ENCODE measurements around the gene SIDT1.
"Not testable (repeated sequence)": the region's sequence is repeated elsewhere in the genome, so short reads cannot be mapped to it uniquely, and the experiment has no call there.

Gene SIDT1

GRCh38 chr3:113628316-113628715 lies 96.0 kb downstream of the SIDT1 start:
- no peak overlapping the region for H3K9ac ChIP-seq (ENCODE audit: low read depth in 1 of 2, low read length in 2 of 2)
- H3K4me1 ChIP-seq (ENCODE audit: control insufficient read depth in 2 of 2, insufficient read depth in 2 of 2, low read length in 2 of 2): peaks cover 7 to 24% of the 10 kb centered on the region in 2 donors
- H3K27me3 ChIP-seq (ENCODE audit: control insufficient read depth in 2 of 2, insufficient read depth in 2 of 2, low read length in 2 of 2): no peaks in the 10 kb centered on the region
- no peaks in the 10 kb centered on the region for H3K9me3 ChIP-seq (ENCODE audit: control insufficient read depth in 2 of 2, low read length in 2 of 2)
- H3K27ac ChIP-seq (ENCODE audit: low read depth in 2 of 2, low read length in 2 of 2): no peak overlapping the region
- no peak overlapping the region for H3K4me3 ChIP-seq (ENCODE audit: low read length in 2 of 2)
- H3K36me3 ChIP-seq (ENCODE audit: control insufficient read depth in 2 of 2, insufficient read depth in 2 of 2, low read length in 2 of 2): peaks cover 26 to 27% of the 10 kb centered on the region in 2 donors

- Histone ChIP-seq H3K9me3 (ENCODE audit: control insufficient read depth in 2 of 2, low read length in 2 of 2) (no peaks in the 10 kb centered on the region), H3K27me3 (ENCODE audit: control insufficient read depth in 2 of 2, insufficient read depth in 2 of 2, low read length in 2 of 2) (no peaks in the 10 kb centered on the region), H3K27ac (ENCODE audit: low read depth in 2 of 2, low read length in 2 of 2) (no peak overlapping the region), H3K4me1 (ENCODE audit: control insufficient read depth in 2 of 2, insufficient read depth in 2 of 2, low read length in 2 of 2) (peaks cover 7 to 24% of the 10 kb centered on the region in 2 donors), H3K4me3 (ENCODE audit: low read length in 2 of 2) (no peak overlapping the region), H3K9ac (ENCODE audit: low read depth in 1 of 2, low read length in 2 of 2) (no peak overlapping the region), H3K36me3 (ENCODE audit: control insufficient read depth in 2 of 2, insufficient read depth in 2 of 2, low read length in 2 of 2) (peaks cover 22 to 23% of the 10 kb centered on the region in 2 donors)
These were observed 96.4 kb downstream of the SIDT1 start for GRCh38 chr3:113628788-113629187.

GRCh38 chr3:113629584-113630421 lies 97.4 kb downstream of the SIDT1 start:
- Histone ChIP-seq H3K27ac (ENCODE audit: low read depth in 2 of 2, low read length in 2 of 2) (peak overlapping the region; percentile 33 to 40), H3K36me3 (ENCODE audit: control insufficient read depth in 2 of 2, insufficient read depth in 2 of 2, low read length in 2 of 2) (peaks cover 18 to 19% of the 10 kb centered on the region in 2 donors), H3K9ac (ENCODE audit: low read depth in 1 of 2, low read length in 2 of 2) (peak overlapping the region in 1 of 2 donors; percentile 45), H3K4me1 (ENCODE audit: control insufficient read depth in 2 of 2, insufficient read depth in 2 of 2, low read length in 2 of 2) (peaks cover 7 to 27% of the 10 kb centered on the region in 2 donors), H3K27me3 (ENCODE audit: control insufficient read depth in 2 of 2, insufficient read depth in 2 of 2, low read length in 2 of 2) (no peaks in the 10 kb centered on the region), H3K9me3 (ENCODE audit: control insufficient read depth in 2 of 2, low read length in 2 of 2) (no peaks in the 10 kb centered on the region), H3K4me3 (ENCODE audit: low read length in 2 of 2) (peak overlapping the region; percentile 51)

- H3K27ac ChIP-seq (ENCODE audit: low read depth in 2 of 2, low read length in 2 of 2): peak overlapping the region in 1 of 2 donors; percentile 33
These were observed 98.7 kb downstream of the SIDT1 start for GRCh38 chr3:113630956-113631542.

GRCh38 chr3:113631573-113631972 lies 99.2 kb downstream of the SIDT1 start:
- Histone ChIP-seq H3K4me3 (ENCODE audit: low read length in 2 of 2) (no peak overlapping the region), H3K9ac (ENCODE audit: low read depth in 1 of 2, low read length in 2 of 2) (no peak overlapping the region), H3K4me1 (ENCODE audit: control insufficient read depth in 2 of 2, insufficient read depth in 2 of 2, low read length in 2 of 2) (peaks cover 7 to 27% of the 10 kb centered on the region in 2 donors), H3K27ac (ENCODE audit: low read depth in 2 of 2, low read length in 2 of 2) (no peak overlapping the region), H3K36me3 (ENCODE audit: control insufficient read depth in 2 of 2, insufficient read depth in 2 of 2, low read length in 2 of 2) (peaks cover 16 to 18% of the 10 kb centered on the region in 2 donors), H3K27me3 (ENCODE audit: control insufficient read depth in 2 of 2, insufficient read depth in 2 of 2, low read length in 2 of 2) (no peaks in the 10 kb centered on the region), H3K9me3 (ENCODE audit: control insufficient read depth in 2 of 2, low read length in 2 of 2) (no peaks in the 10 kb centered on the region)

More at GRCh38 chr3:113630956-113631542, 98.7 kb downstream of the SIDT1 start:
- H3K9me3 ChIP-seq (ENCODE audit: control insufficient read depth in 2 of 2, low read length in 2 of 2): no peaks in the 10 kb centered on the region
- H3K27me3 ChIP-seq (ENCODE audit: control insufficient read depth in 2 of 2, insufficient read depth in 2 of 2, low read length in 2 of 2): no peaks in the 10 kb centered on the region
- H3K9ac ChIP-seq (ENCODE audit: low read depth in 1 of 2, low read length in 2 of 2): no peak overlapping the region
- H3K36me3 ChIP-seq (ENCODE audit: control insufficient read depth in 2 of 2, insufficient read depth in 2 of 2, low read length in 2 of 2): peaks cover 16 to 18% of the 10 kb centered on the region in 2 donors
- peaks cover 7 to 27% of the 10 kb centered on the region in 2 donors for H3K4me1 ChIP-seq (ENCODE audit: control insufficient read depth in 2 of 2, insufficient read depth in 2 of 2, low read length in 2 of 2)
- H3K4me3 ChIP-seq (ENCODE audit: low read length in 2 of 2): no peak overlapping the region

- peak overlapping the region in 1 of 2 donors; percentile 37 for H3K4me3 ChIP-seq (ENCODE audit: low read length in 2 of 2)
- H3K4me1 ChIP-seq (ENCODE audit: control insufficient read depth in 2 of 2, insufficient read depth in 2 of 2, low read length in 2 of 2): peaks cover 5 to 15% of the 10 kb centered on the region in 2 donors
- H3K9ac ChIP-seq (ENCODE audit: low read depth in 1 of 2, low read length in 2 of 2): no peak overlapping the region
- H3K27me3 ChIP-seq (ENCODE audit: control insufficient read depth in 2 of 2, insufficient read depth in 2 of 2, low read length in 2 of 2): no peaks in the 10 kb centered on the region
- no peaks in the 10 kb centered on the region for H3K36me3 ChIP-seq (ENCODE audit: control insufficient read depth in 2 of 2, insufficient read depth in 2 of 2, low read length in 2 of 2)
- H3K27ac ChIP-seq (ENCODE audit: low read depth in 2 of 2, low read length in 2 of 2): no peak overlapping the region
- H3K9me3 ChIP-seq (ENCODE audit: control insufficient read depth in 2 of 2, low read length in 2 of 2): no peaks in the 10 kb centered on the region
These were observed 102.6 kb downstream of the SIDT1 start for GRCh38 chr3:113634782-113635474.

GRCh38 chr3:113636034-113636433 lies 103.7 kb downstream of the SIDT1 start:
- not testable (repeated sequence) for H3K36me3 ChIP-seq (ENCODE audit: control insufficient read depth in 2 of 2, insufficient read depth in 2 of 2, low read length in 2 of 2); H3K4me3 ChIP-seq (ENCODE audit: low read length in 2 of 2); H3K9ac ChIP-seq (ENCODE audit: low read depth in 1 of 2, low read length in 2 of 2)

GRCh38 chr3:113637756-113638155 lies 105.4 kb downstream of the SIDT1 start:
- Histone ChIP-seq H3K36me3 (ENCODE audit: control insufficient read depth in 2 of 2, insufficient read depth in 2 of 2, low read length in 2 of 2) (no peaks in the 10 kb centered on the region), H3K27me3 (ENCODE audit: control insufficient read depth in 2 of 2, insufficient read depth in 2 of 2, low read length in 2 of 2) (no peaks in the 10 kb centered on the region), H3K4me1 (ENCODE audit: control insufficient read depth in 2 of 2, insufficient read depth in 2 of 2, low read length in 2 of 2) (peaks cover 0 to 3% of the 10 kb centered on the region in 2 donors), H3K9ac (ENCODE audit: low read depth in 1 of 2, low read length in 2 of 2) (no peak overlapping the region), H3K27ac (ENCODE audit: low read depth in 2 of 2, low read length in 2 of 2) (no peak overlapping the region), H3K9me3 (ENCODE audit: control insufficient read depth in 2 of 2, low read length in 2 of 2) (no peaks in the 10 kb centered on the region), H3K4me3 (ENCODE audit: low read length in 2 of 2) (no peak overlapping the region)

More at GRCh38 chr3:113636034-113636433, 103.7 kb downstream of the SIDT1 start:
- not testable (repeated sequence) for H3K9me3 ChIP-seq (ENCODE audit: control insufficient read depth in 2 of 2, low read length in 2 of 2); H3K27ac ChIP-seq (ENCODE audit: low read depth in 2 of 2, low read length in 2 of 2); H3K4me1 ChIP-seq (ENCODE audit: control insufficient read depth in 2 of 2, insufficient read depth in 2 of 2, low read length in 2 of 2); H3K27me3 ChIP-seq (ENCODE audit: control insufficient read depth in 2 of 2, insufficient read depth in 2 of 2, low read length in 2 of 2)

GRCh38 chr3:113638910-113639309 lies 106.6 kb downstream of the SIDT1 start:
- Histone ChIP-seq H3K9me3 (ENCODE audit: control insufficient read depth in 2 of 2, low read length in 2 of 2) (no peaks in the 10 kb centered on the region), H3K27me3 (ENCODE audit: control insufficient read depth in 2 of 2, insufficient read depth in 2 of 2, low read length in 2 of 2) (no peaks in the 10 kb centered on the region), H3K27ac (ENCODE audit: low read depth in 2 of 2, low read length in 2 of 2) (no peak overlapping the region), H3K4me1 (ENCODE audit: control insufficient read depth in 2 of 2, insufficient read depth in 2 of 2, low read length in 2 of 2) (peaks cover 0 to 3% of the 10 kb centered on the region in 2 donors), H3K4me3 (ENCODE audit: low read length in 2 of 2) (no peak overlapping the region), H3K36me3 (ENCODE audit: control insufficient read depth in 2 of 2, insufficient read depth in 2 of 2, low read length in 2 of 2) (no peaks in the 10 kb centered on the region), H3K9ac (ENCODE audit: low read depth in 1 of 2, low read length in 2 of 2) (no peak overlapping the region)

- no peak overlapping the region for H3K27ac ChIP-seq (ENCODE audit: low read depth in 2 of 2, low read length in 2 of 2)
- H3K9ac ChIP-seq (ENCODE audit: low read depth in 1 of 2, low read length in 2 of 2): no peak overlapping the region
- no peaks in the 10 kb centered on the region for H3K4me1 ChIP-seq (ENCODE audit: control insufficient read depth in 2 of 2, insufficient read depth in 2 of 2, low read length in 2 of 2)
- no peaks in the 10 kb centered on the region for H3K36me3 ChIP-seq (ENCODE audit: control insufficient read depth in 2 of 2, insufficient read depth in 2 of 2, low read length in 2 of 2)
- H3K27me3 ChIP-seq (ENCODE audit: control insufficient read depth in 2 of 2, insufficient read depth in 2 of 2, low read length in 2 of 2): no peaks in the 10 kb centered on the region
- no peak overlapping the region for H3K4me3 ChIP-seq (ENCODE audit: low read length in 2 of 2)
- H3K9me3 ChIP-seq (ENCODE audit: control insufficient read depth in 2 of 2, low read length in 2 of 2): peaks cover 0 to 4% of the 10 kb centered on the region in 2 donors
These were observed 111.2 kb downstream of the SIDT1 start for GRCh38 chr3:113643583-113643982.
